CD4-positive, alpha-beta T cell treated with Interleukin-6 for 4 hours (primary cell): Measurements from ENCODE around the gene CYREN.
"Not testable (repeated sequence)": the region's sequence is repeated elsewhere in the genome, so short reads cannot be mapped to it uniquely, and the experiment has no call there.

Source experiments
- DNase-seq: peaks from one replicate; pipeline ENCODE4 v3.0.0-alpha.2; 2020; ENCODE audit warnings: mixed read lengths

Gene CYREN

GRCh38 chr7:135174941-135175340, 4.4 kb upstream of the CYREN start:
- DNase-seq: no peak

DNA sequence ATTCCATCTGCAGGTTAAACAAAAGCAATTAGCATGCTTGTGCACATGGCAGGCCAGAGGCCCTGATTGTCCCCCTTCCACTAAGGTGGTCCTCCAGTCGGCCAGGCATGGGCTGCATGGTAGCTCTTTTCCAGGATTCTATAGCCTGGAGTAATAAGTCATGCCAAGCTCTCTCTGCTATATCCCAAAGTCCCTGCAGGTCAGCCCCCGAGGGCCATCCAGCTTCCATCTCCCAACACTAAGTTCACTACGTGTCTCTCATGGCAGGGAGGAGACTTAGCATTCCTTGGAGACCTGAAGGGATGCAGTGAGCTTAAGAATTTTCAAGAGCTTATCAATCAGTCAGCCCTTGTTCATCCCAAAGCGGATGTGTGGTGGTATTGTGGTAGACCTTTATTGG, 3.4 kb upstream of the CYREN start:
- DNase-seq: not testable (repeated sequence)

DNA sequence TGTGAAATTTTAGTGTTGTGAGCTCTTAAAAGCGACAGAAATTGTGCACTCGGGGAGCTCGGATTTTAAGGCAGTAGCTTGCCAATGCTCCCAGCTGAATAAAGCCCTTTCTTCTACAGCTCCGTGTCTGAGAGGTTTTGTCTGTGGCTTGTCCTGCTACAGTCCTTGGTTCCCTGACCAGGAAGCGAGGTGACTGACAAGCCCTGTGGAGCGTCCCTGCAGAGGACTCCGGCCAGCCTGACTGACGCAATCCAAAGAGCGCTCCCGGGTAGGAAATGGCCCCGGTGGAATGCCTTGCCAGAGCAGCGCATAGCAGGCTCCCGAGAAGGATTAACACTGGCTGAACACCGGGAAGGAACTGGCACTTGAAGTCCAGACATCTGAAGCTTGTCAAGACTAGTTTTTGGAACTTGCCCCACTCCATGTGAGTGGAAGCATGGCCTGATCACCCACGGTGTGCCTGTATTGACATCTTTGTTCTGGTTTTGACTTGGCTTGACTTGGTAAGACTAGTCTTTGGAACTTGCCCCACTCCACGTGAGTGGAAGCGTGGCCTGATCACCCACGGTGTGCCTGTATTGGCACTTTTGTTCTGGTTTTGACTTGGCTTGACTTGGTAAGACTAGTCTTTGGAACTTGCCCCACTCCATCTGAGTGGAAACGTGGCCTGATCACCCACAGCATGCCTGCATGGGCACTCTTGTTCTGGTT, 1.2 kb upstream of the CYREN start:
- DNase-seq: not testable (repeated sequence)

GRCh38 chr7:135170998-135171481, 533 bp upstream of the CYREN start:
- DNase-seq: not testable (repeated sequence)

DNA sequence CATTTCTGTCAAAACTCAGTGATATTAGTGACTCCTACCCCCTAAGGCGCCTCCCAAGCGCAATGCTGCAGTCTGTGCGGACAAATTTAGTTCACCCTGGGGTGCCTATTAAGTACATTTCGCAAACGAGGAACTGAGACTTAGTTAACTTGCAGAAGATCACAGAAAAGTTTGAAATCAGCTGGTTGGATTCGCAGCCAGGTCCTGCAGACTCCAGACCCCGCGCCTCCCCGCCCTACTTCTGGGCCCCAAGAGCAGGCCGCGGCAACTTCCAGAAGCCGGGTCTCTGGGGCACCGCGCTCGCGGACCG, 588 bp downstream of the CYREN start:
- DNase-seq: no peak

- peak; percentile 75 for DNase-seq
Observed at GRCh38 chr7:135169141-135169963, 1.2 kb downstream of the CYREN start.

DNA sequence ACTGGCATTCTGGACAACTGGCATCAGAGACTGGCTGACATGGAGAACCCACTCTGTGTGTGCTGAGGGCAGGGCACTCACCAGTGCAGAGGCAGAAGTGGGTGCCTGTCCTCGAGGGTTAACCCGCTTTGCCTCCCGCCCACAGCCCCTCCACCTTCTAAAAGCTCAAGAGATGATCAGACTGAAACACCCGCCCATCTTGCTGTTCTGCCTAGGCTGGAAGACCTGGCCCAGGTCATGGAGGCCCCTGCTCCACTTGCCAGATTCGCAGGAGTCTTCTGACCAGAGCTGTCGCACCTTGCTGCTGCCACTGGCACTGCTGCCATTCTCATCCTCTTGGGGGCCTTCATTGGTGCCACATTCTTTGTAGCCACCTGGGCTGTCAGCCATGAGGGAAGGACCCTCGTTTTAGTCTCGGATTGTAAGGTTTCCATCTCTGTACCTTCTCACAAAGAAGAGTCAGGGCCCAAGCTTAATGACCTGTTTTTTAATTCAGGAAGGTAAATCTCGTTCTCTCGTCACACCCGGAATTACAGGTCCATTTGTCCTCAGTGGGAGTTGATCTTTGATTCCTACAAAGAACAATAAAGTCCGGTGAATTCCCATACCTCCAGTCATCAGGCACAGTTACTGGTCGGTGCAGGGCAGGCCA, 1.9 kb downstream of the CYREN start:
- DNase-seq: no peak

DNA sequence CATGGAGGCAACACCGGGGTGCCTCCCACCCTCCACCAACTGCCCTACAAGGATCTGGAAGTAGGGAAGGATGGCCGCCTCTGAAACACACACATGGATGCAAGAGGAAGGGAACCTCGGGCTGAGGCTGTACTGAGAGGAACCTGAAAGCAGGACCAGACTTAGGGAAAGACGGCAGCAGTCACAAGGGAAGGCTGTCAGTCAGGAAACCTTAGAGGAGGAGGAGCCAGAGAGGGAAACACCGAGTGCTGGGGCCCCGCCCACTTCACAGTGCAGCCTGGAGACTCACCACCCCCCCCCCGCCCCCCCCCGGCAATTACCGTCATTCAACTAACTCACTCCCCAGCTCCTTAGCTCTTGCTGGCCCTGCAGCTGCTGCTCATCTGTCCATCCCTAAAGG, 2.5 kb downstream of the CYREN start:
- DNase-seq: peak; percentile 63

DNA sequence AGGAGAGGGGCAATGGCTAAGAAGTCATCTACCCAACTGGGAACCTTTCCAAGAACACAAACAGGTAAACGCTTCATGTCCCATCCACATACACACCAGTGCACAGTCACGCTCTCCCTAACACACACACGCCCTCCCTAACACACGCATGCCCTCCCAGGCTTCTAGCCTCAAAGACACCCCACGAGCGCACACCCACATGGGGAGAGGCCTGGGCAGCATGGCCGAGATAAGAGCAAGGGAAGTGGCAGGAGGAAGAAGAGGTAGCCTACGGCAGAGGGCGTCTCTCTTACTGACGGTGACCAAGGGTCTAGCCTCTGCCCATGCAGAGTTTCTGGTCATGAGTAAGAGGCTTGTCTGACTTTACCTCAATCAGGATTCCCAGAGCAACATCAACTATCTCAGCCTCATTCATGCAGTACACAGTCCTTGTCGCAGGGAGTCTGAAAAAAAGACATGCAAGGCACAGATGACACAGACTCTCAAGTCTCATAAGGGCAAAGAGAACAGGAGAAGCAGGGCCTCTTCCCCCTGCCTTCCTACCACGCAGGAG, 3.1 kb downstream of the CYREN start:
- DNase-seq: no peak

GRCh38 chr7:135166338-135166990, 4.0 kb downstream of the CYREN start:
- no peak for DNase-seq

DNA sequence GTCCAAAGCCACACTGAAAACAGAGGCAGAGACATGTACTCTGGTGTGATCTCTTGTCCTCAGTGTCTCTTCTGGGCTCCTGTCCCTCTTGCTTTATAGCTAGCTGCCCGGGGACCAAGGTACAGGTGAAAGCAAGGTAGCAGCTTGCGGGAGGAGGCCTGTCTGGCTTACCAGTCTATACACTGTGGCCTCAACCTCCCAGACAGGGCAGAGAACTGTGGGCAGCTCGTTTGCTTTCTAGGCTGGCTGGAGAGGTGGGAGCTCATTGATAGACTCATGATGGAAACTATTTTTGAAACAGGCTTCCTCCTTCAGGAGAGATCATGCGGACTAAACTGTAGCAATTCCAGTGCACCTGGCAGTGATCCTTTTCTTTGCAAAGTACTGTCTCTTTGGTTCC, 4.6 kb downstream of the CYREN start:
- DNase-seq: no peak

DNA sequence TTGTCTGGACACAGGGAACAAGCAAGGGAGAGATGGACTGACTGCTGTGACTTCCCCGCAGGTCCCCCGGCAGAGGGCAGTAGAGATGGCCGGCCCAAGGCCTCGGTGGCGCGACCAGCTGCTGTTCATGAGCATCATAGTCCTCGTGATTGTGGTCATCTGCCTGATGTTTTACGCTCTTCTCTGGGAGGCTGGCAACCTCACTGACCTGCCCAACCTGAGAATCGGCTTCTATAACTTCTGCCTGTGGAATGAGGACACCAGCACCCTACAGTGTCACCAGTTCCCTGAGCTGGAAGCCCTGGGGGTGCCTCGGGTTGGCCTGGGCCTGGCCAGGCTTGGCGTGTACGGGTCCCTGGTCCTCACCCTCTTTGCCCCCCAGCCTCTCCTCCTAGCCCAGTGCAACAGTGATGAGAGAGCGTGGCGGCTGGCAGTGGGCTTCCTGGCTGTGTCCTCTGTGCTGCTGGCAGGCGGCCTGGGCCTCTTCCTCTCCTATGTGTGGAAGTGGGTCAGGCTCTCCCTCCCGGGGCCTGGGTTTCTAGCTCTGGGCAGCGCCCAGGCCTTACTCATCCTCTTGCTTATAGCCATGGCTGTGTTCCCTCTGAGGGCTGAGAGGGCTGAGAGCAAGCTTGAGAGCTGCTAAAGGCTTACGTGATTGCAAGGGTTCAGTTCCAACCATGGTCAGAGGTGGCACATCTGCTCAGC, 6.0 kb downstream of the CYREN start:
- no peak for DNase-seq

DNA sequence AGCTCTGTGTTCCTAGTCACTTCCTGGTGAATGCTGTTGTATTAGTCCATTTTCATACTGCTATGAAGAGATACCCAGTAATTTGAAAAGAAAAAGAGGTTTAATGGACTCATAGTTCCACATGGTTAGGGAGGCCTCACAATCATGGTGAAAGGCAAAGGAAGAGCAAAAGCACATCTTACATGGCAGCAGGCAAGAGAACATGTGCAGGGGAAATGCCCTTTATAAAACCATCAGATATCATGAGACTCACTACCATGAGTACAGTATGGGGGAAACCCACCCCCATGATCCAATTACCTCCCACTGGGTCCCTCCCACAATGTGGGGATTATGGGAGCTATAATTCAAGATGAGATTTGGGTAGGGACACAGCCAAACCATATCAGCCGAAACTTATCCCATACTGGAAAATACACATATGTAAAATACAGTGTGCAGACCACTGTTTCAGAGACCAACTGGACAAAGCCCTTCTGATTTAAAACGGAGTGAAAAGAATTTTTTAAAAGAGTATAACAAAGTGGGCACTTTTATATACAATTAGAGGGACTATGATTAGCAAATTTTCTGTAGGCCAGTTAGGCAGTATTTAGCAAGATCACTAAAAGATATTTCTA, 8.0 kb downstream of the CYREN start:
- no peak for DNase-seq

- no peak for DNase-seq
Observed at GRCh38 chr7:135161669-135162068, 8.8 kb downstream of the CYREN start.

DNA sequence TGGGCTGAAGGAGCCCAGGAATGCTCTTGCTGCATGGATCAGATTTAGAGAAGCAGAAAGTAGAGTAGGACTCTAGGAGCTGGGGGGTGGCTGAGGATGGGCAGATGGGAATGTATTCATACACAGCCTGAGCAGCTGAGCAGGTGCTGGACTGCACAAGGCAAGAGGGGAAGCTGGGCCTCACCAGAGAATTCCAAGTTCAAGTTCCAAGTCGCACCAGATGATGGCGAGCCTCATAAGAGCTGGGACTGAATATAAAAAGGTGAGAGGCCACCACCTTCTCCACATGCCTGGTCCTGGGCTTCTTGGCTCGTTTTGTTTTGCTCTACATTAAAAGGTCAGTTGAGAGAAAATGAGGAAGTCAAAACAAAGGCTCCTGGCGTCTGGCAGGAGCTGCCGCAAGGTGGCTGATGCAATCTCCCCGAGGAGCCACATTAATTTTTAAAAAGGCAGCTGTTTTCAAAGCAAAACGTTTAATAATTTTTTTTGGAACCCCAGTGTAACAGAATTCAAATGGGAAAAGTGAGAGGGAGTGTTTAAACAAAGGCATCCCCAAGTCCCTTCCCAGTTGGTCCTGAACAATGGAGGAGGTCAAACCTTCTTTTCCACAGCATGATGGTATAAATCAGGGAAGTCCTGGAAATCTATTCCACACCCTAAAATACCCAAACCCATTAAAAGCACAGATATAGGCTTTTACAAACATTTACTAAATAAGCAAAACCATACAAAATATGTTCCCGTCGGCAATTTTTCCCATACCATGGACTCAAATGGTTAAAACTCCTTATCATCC, 9.5 kb downstream of the CYREN start:
- no peak for DNase-seq

DNA sequence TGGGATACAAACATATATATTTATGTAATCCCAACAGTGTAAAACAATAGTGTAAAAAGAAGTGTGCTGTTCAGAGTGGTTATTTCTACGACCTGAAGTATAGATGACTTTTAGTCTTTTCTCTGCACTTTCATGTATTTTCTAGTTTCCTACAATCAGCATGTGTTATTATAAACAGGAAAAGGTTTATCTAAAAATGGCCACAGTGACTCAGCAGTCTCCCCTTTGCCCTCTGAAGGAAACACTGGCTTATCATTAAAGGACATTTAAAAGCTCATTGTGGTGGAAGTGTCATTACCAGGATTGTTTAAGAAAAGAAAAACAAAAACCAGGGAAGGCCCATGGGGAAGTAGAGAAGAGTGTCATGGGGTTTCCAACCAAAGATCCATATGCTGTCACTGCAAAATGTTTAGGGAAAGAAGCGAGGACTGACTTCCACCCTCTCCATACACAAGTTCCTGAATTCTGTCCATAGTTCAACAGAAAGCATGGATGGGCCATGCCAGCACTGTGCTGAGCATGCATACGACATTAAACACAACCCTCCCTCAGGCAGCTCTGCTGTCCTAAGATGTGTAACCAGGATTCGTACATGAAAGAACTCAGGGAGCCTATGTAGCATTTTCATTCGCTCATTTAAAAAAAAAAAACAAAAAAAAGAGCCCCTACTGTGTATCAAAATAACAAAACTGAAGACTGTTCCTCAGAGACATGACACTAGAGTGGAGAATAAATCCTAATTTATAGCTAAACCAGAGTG, 10.2 kb downstream of the CYREN start:
- no peak for DNase-seq

DNA sequence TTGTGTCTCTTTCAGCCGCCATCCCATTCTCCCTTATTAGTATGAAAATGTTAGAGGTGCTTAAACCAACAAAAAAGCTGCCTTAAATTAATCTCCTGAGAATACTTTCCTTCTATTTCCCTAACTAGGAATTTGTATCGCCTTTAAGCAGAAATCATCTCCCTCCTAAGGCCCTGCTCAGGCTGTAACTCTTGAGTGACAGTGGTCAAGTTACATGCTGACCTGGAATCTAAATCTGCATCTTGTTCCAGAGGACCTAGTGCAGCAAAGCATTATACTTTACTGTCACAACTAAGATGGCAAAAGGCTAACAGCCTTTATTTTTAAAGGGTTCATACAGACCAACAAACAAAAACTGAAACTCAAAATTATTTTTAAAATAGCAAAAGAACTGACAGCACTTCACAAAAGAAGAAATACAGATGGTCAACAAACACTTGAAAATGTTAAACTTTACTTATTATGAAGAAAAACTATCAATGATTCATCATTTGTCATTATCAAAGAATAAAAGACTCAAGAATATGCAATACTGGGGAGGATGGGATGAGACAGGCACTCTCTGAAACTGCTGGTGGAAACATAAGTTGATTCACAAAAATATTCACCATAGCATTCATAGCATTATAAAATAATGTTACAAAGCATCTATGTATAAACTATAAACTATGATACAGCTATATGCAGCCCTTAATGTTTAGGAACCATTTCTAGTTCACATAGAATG, 11.0 kb downstream of the CYREN start:
- no peak for DNase-seq

DNA sequence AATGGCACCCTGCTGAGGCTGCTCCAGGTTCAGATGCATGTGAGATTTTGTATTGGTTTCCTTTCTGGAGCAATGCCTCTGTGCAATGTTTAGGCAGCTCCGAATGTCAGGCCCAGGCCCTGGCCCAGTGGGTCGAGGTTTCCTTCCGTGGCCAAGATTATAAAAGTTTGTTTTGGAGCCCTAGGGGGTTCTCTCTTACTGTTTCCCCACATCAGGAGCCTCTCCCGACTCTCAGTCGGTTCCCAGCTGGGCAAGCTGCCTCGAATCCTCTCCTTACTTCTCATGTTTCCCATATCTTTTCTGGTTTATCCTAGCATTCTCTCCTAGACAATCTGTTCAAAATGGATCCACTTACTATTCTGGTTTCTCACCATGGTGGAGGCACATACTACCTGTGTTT, 11.6 kb downstream of the CYREN start:
- no peak for DNase-seq

DNA sequence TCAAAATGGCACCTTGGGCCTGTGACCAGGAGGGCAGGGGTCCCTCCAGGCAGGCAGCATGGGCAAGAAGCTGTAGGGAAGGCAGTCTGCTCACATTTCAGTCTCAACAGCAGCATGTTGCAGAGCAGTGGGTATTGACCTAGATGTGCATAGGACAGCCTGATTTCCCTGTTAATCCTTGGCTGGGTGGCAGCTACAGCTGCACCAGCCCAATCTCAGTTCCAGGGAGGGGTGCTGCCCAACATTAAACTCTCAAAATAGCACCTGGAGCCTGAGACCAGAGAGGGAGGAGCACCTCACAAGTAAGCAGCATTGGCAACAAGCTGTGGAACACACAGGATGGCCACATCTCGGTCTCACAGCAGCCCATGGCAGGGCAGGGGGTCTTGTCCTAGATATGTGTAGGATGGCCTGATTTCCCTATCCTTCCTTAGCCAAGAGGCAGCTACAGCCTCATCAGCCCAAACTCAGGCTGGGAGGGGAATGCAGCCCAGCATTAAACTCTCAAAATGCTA, 12.3 kb downstream of the CYREN start:
- no peak for DNase-seq
